Loucy (cell line): Measurements from ENCODE around the gene TSPAN9.

Source experiments
- H2AFZ ChIP-seq: fragments of 200-600 bp; sonication (generic); 2 replicates; pipeline ENCODE4 v1.6.0; 2016; ENCODE audit warnings: antibody characterized with exemption, mild to moderate bottlenecking, low read length, moderate library complexity
- H3F3A ChIP-seq: fragments of 200-600 bp; 2 replicates; pipeline ENCODE4 v1.6.0; 2016; ENCODE audit warnings: antibody characterized with exemption, low read depth, mild to moderate bottlenecking
- H3K27me3 ChIP-seq: fragments of 200-600 bp; sonication (generic); 2 replicates; pipeline ENCODE4 v1.6.1; 2014; ENCODE audit warnings: low read length, mild to moderate bottlenecking; ENCODE audit not compliant: insufficient read depth, poor library complexity, severe bottlenecking
- H3K36me3 ChIP-seq: fragments of 200-600 bp; sonication (generic); 2 replicates; pipeline ENCODE4 v1.6.1; 2016; ENCODE audit warnings: low read length; ENCODE audit not compliant: insufficient read depth
- H3K4me1 ChIP-seq: fragments of 200-600 bp; sonication (generic); 2 replicates; pipeline ENCODE4 v1.5.1; 2014; ENCODE audit warnings: low read length, mild to moderate bottlenecking; ENCODE audit not compliant: insufficient read depth, poor library complexity, severe bottlenecking
- H3K4me2 ChIP-seq: fragments of 200-600 bp; sonication (generic); 2 replicates; pipeline ENCODE4 v1.6.0; 2014; ENCODE audit warnings: antibody characterized with exemption, low read length, low read depth, mild to moderate bottlenecking; ENCODE audit not compliant: poor library complexity, severe bottlenecking
- H3K4me3 ChIP-seq: fragments of 200-600 bp; sonication (generic); 2 replicates; pipeline ENCODE4 v1.5.1; 2014; ENCODE audit warnings: low read length, mild to moderate bottlenecking, mixed read lengths; ENCODE audit not compliant: poor library complexity, severe bottlenecking
- H3K79me2 ChIP-seq: fragments of 200-600 bp; sonication (generic); 2 replicates; pipeline ENCODE4 v1.6.1; 2014; ENCODE audit warnings: low read length; ENCODE audit not compliant: insufficient read depth
- H3K9ac ChIP-seq: fragments of 200-600 bp; sonication (generic); 2 replicates; pipeline ENCODE4 v1.6.0; 2014; ENCODE audit warnings: mild to moderate bottlenecking, low read depth, low read length, moderate library complexity; ENCODE audit not compliant: poor library complexity, severe bottlenecking
- H3K9me2 ChIP-seq: fragments of 200-600 bp; sonication (generic); replicated peaks from 2 replicates; pipeline ENCODE4 v1.6.1; 2016; ENCODE audit warnings: low read depth, low read length, mixed read lengths
- H3K9me3 ChIP-seq: fragments of 200-600 bp; sonication (generic); 2 replicates; pipeline ENCODE4 v1.6.1; 2014; ENCODE audit warnings: mild to moderate bottlenecking, antibody characterized with exemption, low read length, low read depth; ENCODE audit not compliant: insufficient read depth
- H4K20me1 ChIP-seq: fragments of 200-600 bp; sonication (generic); 2 replicates; pipeline ENCODE4 v1.6.0; 2014; ENCODE audit warnings: antibody characterized with exemption, low read length, mild to moderate bottlenecking; ENCODE audit not compliant: insufficient read depth, poor library complexity, severe bottlenecking
- EZH2phosphoT487 ChIP-seq: fragments of 200-600 bp; IDR thresholded peaks from 2 replicates; pipeline ENCODE4 v1.6.1; 2018; ENCODE audit warnings: antibody characterized with exemption, mild to moderate bottlenecking, moderate library complexity, borderline replicate concordance
- TF ChIP-seq, protein P1 (sequence below): fragments of 200-600 bp; sonication (generic); conservative IDR thresholded peaks from 2 replicates; pipeline ENCODE4 v1.5.1; 2014; ENCODE audit warnings: mild to moderate bottlenecking, antibody characterized with exemption, low read length

Gene TSPAN9

DNA sequence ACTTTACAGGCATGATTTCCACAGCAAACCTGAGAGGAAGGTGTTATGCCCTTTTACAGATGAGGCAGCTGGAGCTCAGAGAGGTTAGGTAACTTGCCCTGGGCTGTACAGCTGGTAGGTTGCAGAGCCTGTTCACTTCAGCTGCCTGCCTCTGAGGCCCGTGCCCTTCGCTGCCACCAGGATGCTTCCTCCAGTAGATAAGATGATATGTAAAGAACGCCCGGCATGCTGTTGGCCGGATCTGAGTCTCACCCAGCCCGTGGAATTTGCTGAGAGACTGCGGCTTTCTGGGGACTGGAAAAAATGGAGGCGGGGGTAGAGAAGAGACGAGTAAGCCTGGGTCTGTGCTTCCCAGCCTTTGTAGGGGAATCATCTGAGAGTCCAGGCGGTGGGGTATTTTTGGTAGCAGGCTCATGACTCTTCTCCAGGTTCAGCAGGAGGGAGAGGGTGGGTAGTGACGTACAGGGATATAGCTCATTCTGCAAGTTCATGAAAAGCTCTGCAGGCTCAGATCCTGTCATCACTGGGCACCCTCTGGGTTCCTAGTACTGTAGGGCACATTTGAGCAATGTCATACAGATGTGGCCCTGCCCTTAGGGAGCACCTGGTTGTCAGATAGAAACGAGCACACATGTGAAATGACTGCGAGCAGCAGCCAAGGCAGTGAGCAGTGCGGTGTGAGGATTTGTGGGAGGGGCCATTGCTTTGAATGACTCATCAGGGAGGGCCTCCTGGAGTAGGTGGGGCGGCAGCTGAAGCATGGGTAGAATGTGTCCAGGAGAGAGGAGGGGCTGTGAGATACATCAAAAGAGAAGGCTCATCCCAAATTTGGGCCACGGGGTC lies 159.4 kb downstream of the TSPAN9 start:
- no peaks in the 10 kb centered on the region for H3K27me3 ChIP-seq
- H3K4me1 ChIP-seq = no peaks in the 10 kb centered on the region
- no peak overlapping the region for H3K9ac ChIP-seq
- H2AFZ ChIP-seq = no peak overlapping the region
- H3K9me3 ChIP-seq = no peaks in the 10 kb centered on the region
- H3K9me2 ChIP-seq = no peaks in the 10 kb centered on the region
- H3K36me3 ChIP-seq = no peaks in the 10 kb centered on the region
- no peaks in the 10 kb centered on the region for H3K79me2 ChIP-seq
- H3K4me2 ChIP-seq = no peak overlapping the region
- H3K4me3 ChIP-seq = no peak overlapping the region
- no peak for TF ChIP-seq EZH2phosphoT487
- TF ChIP-seq, protein P1, sequence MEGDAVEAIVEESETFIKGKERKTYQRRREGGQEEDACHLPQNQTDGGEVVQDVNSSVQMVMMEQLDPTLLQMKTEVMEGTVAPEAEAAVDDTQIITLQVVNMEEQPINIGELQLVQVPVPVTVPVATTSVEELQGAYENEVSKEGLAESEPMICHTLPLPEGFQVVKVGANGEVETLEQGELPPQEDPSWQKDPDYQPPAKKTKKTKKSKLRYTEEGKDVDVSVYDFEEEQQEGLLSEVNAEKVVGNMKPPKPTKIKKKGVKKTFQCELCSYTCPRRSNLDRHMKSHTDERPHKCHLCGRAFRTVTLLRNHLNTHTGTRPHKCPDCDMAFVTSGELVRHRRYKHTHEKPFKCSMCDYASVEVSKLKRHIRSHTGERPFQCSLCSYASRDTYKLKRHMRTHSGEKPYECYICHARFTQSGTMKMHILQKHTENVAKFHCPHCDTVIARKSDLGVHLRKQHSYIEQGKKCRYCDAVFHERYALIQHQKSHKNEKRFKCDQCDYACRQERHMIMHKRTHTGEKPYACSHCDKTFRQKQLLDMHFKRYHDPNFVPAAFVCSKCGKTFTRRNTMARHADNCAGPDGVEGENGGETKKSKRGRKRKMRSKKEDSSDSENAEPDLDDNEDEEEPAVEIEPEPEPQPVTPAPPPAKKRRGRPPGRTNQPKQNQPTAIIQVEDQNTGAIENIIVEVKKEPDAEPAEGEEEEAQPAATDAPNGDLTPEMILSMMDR = no peak
- no peaks in the 10 kb centered on the region for H3F3A ChIP-seq
- H4K20me1 ChIP-seq = no peaks in the 10 kb centered on the region

DNA sequence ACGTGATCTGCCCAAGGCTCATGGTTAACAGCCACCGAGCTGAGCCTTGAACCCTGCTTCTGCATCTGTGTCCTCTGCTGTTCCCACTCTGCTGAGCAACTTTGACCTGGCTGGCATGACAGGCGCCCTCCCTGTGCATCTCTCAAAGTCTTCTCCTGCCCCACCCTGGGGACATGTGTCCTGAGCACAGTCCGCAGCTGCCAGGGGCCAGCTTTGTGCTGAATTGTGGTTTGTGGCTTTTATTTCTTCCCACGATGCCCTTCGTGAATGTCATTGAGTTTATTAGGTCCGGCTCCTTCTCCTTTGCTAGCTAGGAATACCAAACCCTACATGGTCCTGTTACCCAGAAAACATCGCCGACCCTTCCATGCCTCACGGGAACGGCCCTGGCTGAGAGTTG lies 161.0 kb downstream of the TSPAN9 start:
- H3K9ac ChIP-seq = no peak overlapping the region
- no peak overlapping the region for H3K4me3 ChIP-seq
- no peak overlapping the region for H3K4me2 ChIP-seq

DNA sequence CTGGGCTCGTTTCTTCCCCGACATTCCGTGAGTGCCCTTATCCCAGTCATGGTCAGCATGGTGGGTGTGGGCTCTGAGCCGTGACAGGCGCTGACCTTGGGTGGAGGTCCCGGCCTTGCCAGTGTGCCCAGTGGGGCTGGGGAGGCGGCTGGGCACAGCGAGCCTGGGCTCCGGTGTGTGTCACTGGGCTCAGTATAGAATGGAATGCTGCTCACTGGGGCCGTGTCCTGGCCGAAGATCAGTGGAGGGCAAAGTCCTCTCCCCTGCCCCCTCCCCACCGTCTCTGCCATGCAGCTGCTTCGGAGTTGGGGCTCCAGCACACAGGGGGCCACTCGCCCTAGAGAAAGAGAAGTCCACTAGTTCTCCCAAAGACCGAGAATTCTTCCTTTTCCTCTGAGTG lies 164.4 kb downstream of the TSPAN9 start:
- no peak overlapping the region for H2AFZ ChIP-seq
- H3K4me1 ChIP-seq = no peaks in the 10 kb centered on the region
- H3F3A ChIP-seq = no peaks in the 10 kb centered on the region
- H3K79me2 ChIP-seq = no peaks in the 10 kb centered on the region
- no peak overlapping the region for H3K4me2 ChIP-seq
- no peak overlapping the region for H3K9ac ChIP-seq
- H3K36me3 ChIP-seq = no peaks in the 10 kb centered on the region
- no peaks in the 10 kb centered on the region for H3K9me3 ChIP-seq
- no peak overlapping the region for H3K4me3 ChIP-seq
- no peaks in the 10 kb centered on the region for H3K9me2 ChIP-seq
- H4K20me1 ChIP-seq = no peaks in the 10 kb centered on the region
- TF ChIP-seq, protein P1 = no peak
- TF ChIP-seq EZH2phosphoT487 = no peak
- H3K27me3 ChIP-seq = no peaks in the 10 kb centered on the region

More for the DNA sequence above, 161.0 kb downstream of the TSPAN9 start:
- H3K4me1 ChIP-seq = no peaks in the 10 kb centered on the region
- no peaks in the 10 kb centered on the region for H3F3A ChIP-seq
- H3K9me3 ChIP-seq = no peaks in the 10 kb centered on the region
- no peaks in the 10 kb centered on the region for H3K79me2 ChIP-seq
- H3K27me3 ChIP-seq = no peaks in the 10 kb centered on the region
- no peak overlapping the region for H2AFZ ChIP-seq
- TF ChIP-seq, protein P1 = no peak
- no peak for TF ChIP-seq EZH2phosphoT487
- no peaks in the 10 kb centered on the region for H3K36me3 ChIP-seq
- no peaks in the 10 kb centered on the region for H4K20me1 ChIP-seq
- no peaks in the 10 kb centered on the region for H3K9me2 ChIP-seq
